Fibroblast of lung (primary cell): ENCODE measurements around the gene EXD1.

ENCODE experiments used
- CTCF ChIP-seq, 2 donors: IDR thresholded peaks in 1 of 2; conservative IDR thresholded peaks in 1 of 2; 1 replicate in 1 of 2; 2 replicates in 1 of 2; pipeline ENCODE4 v1.5.1; 2011 to 2012; ENCODE audit warnings: low read length in 2 of 2, control low read depth in 1 of 2, inconsistent platforms in 1 of 2, low read depth in 1 of 2, mild to moderate bottlenecking in 1 of 2
- EZH2 ChIP-seq: IDR thresholded peaks from 2 replicates; pipeline ENCODE4 v1.5.1; 2012; ENCODE audit warnings: low read length, control low read depth, mild to moderate bottlenecking; ENCODE audit errors: missing control alignments

- TF ChIP-seq CTCF (conservative IDR thresholded peaks at IDR 0.05 in 1 of 2, IDR thresholded peaks at IDR 0.05 in 1 of 2; ENCODE audit: low read depth in 1 of 2, low read length in 2 of 2) (no peak), EZH2 (no peak)
Observed at GRCh38 chr15:41278319-41278718, 47.8 kb upstream of the EXD1 start.
